Loucy (cell line): ENCODE data around the gene SLC25A31.

Experiments used
- H2AFZ ChIP-seq: fragments of 200-600 bp; sonication (generic); 2 replicates; pipeline ENCODE4 v1.6.0; 2016; ENCODE audit warnings: antibody characterized with exemption, mild to moderate bottlenecking, low read length, moderate library complexity
- H3F3A ChIP-seq: fragments of 200-600 bp; 2 replicates; pipeline ENCODE4 v1.6.0; 2016; ENCODE audit warnings: antibody characterized with exemption, low read depth, mild to moderate bottlenecking
- H3K27me3 ChIP-seq: fragments of 200-600 bp; sonication (generic); 2 replicates; pipeline ENCODE4 v1.6.1; 2014; ENCODE audit warnings: low read length, mild to moderate bottlenecking; ENCODE audit not compliant: insufficient read depth, poor library complexity, severe bottlenecking
- H3K36me3 ChIP-seq: fragments of 200-600 bp; sonication (generic); 2 replicates; pipeline ENCODE4 v1.6.1; 2016; ENCODE audit warnings: low read length; ENCODE audit not compliant: insufficient read depth
- H3K4me1 ChIP-seq: fragments of 200-600 bp; sonication (generic); 2 replicates; pipeline ENCODE4 v1.5.1; 2014; ENCODE audit warnings: low read length, mild to moderate bottlenecking; ENCODE audit not compliant: insufficient read depth, poor library complexity, severe bottlenecking
- H3K4me2 ChIP-seq: fragments of 200-600 bp; sonication (generic); 2 replicates; pipeline ENCODE4 v1.6.0; 2014; ENCODE audit warnings: antibody characterized with exemption, low read length, low read depth, mild to moderate bottlenecking; ENCODE audit not compliant: poor library complexity, severe bottlenecking
- H3K4me3 ChIP-seq: fragments of 200-600 bp; sonication (generic); 2 replicates; pipeline ENCODE4 v1.5.1; 2014; ENCODE audit warnings: low read length, mild to moderate bottlenecking, mixed read lengths; ENCODE audit not compliant: poor library complexity, severe bottlenecking
- H3K79me2 ChIP-seq: fragments of 200-600 bp; sonication (generic); 2 replicates; pipeline ENCODE4 v1.6.1; 2014; ENCODE audit warnings: low read length; ENCODE audit not compliant: insufficient read depth
- H3K9ac ChIP-seq: fragments of 200-600 bp; sonication (generic); 2 replicates; pipeline ENCODE4 v1.6.0; 2014; ENCODE audit warnings: mild to moderate bottlenecking, low read depth, low read length, moderate library complexity; ENCODE audit not compliant: poor library complexity, severe bottlenecking
- H3K9me2 ChIP-seq: fragments of 200-600 bp; sonication (generic); replicated peaks from 2 replicates; pipeline ENCODE4 v1.6.1; 2016; ENCODE audit warnings: low read depth, low read length, mixed read lengths
- H3K9me3 ChIP-seq: fragments of 200-600 bp; sonication (generic); 2 replicates; pipeline ENCODE4 v1.6.1; 2014; ENCODE audit warnings: mild to moderate bottlenecking, antibody characterized with exemption, low read length, low read depth; ENCODE audit not compliant: insufficient read depth
- H4K20me1 ChIP-seq: fragments of 200-600 bp; sonication (generic); 2 replicates; pipeline ENCODE4 v1.6.0; 2014; ENCODE audit warnings: antibody characterized with exemption, low read length, mild to moderate bottlenecking; ENCODE audit not compliant: insufficient read depth, poor library complexity, severe bottlenecking
- EZH2phosphoT487 ChIP-seq: fragments of 200-600 bp; IDR thresholded peaks from 2 replicates; pipeline ENCODE4 v1.6.1; 2018; ENCODE audit warnings: antibody characterized with exemption, mild to moderate bottlenecking, moderate library complexity, borderline replicate concordance
- TF ChIP-seq, protein P1 (sequence below): fragments of 200-600 bp; sonication (generic); conservative IDR thresholded peaks from 2 replicates; pipeline ENCODE4 v1.5.1; 2014; ENCODE audit warnings: mild to moderate bottlenecking, antibody characterized with exemption, low read length

The SLC25A31 gene

GRCh38 chr4:127771535-127772275 is 41.5 kb downstream of the SLC25A31 start:
- H3K9me3 ChIP-seq, result no peaks in the 10 kb centered on the region
- no peaks in the 10 kb centered on the region for H3K79me2 ChIP-seq
- no peaks in the 10 kb centered on the region for H3K4me1 ChIP-seq
- H4K20me1 ChIP-seq, result no peaks in the 10 kb centered on the region
- no peaks in the 10 kb centered on the region for H3K36me3 ChIP-seq
- H3K4me3 ChIP-seq, result no peak overlapping the region
- no peak overlapping the region for H3K4me2 ChIP-seq
- H3K27me3 ChIP-seq, result no peaks in the 10 kb centered on the region
- H2AFZ ChIP-seq, result no peak overlapping the region
- no peak overlapping the region for H3K9ac ChIP-seq
- no peaks in the 10 kb centered on the region for H3K9me2 ChIP-seq
- TF ChIP-seq EZH2phosphoT487, result no peak
- TF ChIP-seq, protein P1, sequence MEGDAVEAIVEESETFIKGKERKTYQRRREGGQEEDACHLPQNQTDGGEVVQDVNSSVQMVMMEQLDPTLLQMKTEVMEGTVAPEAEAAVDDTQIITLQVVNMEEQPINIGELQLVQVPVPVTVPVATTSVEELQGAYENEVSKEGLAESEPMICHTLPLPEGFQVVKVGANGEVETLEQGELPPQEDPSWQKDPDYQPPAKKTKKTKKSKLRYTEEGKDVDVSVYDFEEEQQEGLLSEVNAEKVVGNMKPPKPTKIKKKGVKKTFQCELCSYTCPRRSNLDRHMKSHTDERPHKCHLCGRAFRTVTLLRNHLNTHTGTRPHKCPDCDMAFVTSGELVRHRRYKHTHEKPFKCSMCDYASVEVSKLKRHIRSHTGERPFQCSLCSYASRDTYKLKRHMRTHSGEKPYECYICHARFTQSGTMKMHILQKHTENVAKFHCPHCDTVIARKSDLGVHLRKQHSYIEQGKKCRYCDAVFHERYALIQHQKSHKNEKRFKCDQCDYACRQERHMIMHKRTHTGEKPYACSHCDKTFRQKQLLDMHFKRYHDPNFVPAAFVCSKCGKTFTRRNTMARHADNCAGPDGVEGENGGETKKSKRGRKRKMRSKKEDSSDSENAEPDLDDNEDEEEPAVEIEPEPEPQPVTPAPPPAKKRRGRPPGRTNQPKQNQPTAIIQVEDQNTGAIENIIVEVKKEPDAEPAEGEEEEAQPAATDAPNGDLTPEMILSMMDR, result no peak
- H3F3A ChIP-seq, result no peaks in the 10 kb centered on the region

DNA sequence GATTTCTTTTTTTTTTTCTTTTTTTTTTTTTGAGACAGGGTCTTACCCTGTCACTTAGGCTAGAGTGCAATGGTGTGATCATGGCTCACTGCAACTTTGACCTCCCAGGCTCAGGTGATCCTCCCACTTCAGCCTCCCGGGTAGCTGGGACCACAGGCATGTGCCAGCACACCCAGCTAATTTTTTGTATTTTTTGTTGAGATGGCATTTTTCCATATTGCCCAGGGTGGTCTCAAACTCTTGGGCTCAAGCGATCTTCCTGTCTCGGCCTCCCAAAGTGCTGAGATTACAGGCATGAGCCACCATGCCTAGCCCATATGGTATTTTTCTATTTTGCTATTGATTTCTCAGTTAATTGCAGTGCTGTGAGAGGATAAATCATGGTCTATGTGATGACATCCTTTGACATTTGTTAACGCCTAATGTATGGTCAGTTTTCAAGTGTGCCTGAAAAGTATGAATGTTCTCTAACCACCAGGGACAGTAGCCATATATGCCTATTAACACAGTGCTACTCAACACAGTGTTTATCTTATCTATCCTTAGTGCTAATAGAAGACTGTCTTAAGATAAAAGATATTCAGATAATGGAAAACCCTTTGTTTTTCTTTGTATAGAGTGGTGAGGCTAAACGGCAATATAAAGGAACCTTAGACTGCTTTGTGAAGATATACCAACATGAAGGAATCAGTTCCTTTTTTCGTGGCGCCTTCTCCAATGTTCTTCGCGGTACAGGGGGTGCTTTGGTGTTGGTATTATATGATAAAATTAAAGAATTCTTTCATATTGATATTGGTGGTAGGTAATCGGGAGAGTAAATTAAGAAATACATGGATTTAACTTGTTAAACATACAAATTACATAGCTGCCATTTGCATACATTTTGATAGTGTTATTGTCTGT is 42.8 kb downstream of the SLC25A31 start:
- no peaks in the 10 kb centered on the region for H3K4me1 ChIP-seq
- no peaks in the 10 kb centered on the region for H3K9me2 ChIP-seq
- H3F3A ChIP-seq, result no peaks in the 10 kb centered on the region
- no peaks in the 10 kb centered on the region for H3K27me3 ChIP-seq
- H3K9me3 ChIP-seq, result no peaks in the 10 kb centered on the region
- H4K20me1 ChIP-seq, result no peaks in the 10 kb centered on the region
- H3K36me3 ChIP-seq, result no peaks in the 10 kb centered on the region
- no peaks in the 10 kb centered on the region for H3K79me2 ChIP-seq
- H3K4me2 ChIP-seq, result no peak overlapping the region
- TF ChIP-seq, protein P1, result no peak
- no peak for TF ChIP-seq EZH2phosphoT487
- H3K4me3 ChIP-seq, result no peak overlapping the region
- H2AFZ ChIP-seq, result no peak overlapping the region
- H3K9ac ChIP-seq, result no peak overlapping the region

DNA sequence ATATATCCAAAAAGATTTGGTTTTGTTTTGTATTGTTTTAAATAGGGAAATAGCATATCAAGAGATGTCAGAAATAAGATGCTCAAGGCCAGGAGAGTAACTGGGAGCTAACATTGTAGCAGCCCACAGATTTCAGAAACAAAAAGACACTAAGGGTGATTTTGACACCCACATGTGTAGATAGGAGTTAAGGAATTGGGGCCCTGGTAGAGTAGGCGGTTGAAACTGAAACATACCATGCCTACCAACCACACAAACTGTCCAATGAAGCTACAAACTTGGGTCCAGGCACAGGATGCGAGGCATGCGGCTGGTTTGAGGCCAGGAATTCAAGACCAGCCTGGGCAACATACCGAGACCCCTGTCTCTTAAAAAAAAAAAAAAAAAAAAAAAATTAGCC is 45.6 kb downstream of the SLC25A31 start:
- Histone ChIP-seq H3K36me3 (no peaks in the 10 kb centered on the region), H3K27me3 (no peaks in the 10 kb centered on the region), H3K9me3 (no peaks in the 10 kb centered on the region), H3K9me2 (no peaks in the 10 kb centered on the region), H2AFZ (no peak overlapping the region), H3K4me2 (no peak overlapping the region), H3K9ac (no peak overlapping the region), H3K4me1 (no peaks in the 10 kb centered on the region), H3K4me3 (no peak overlapping the region), H4K20me1 (no peaks in the 10 kb centered on the region), H3F3A (no peaks in the 10 kb centered on the region), H3K79me2 (no peaks in the 10 kb centered on the region)
- TF ChIP-seq EZH2phosphoT487, result no peak
- TF ChIP-seq, protein P1, result no peak
